ENCODE measurements around the gene DTNB. TPM values are rescaled to one million over a fixed set of nuclear protein-coding genes. Genes with fewer than 3 reads are reported as not detected.

Gene DTNB
- total and polyA plus RNA-seq, 2 of the 4 experiments (the other 2 are of a cell fraction), result 3.8 to 5.3 TPM

- Histone ChIP-seq H4K20me1 (ENCODE audit: insufficient read depth, low read length) (no peaks in the 10 kb centered on the region), H3K4me3 (ENCODE audit: insufficient read depth, low read depth, low read length) (no peak overlapping the region), H3K14ac (replicated peaks; ENCODE audit: low read depth, low read length) (no peak overlapping the region), H3K27me3 (ENCODE audit: control insufficient read depth, insufficient read depth, low read length) (no peaks in the 10 kb centered on the region), H3K9ac (ENCODE audit: low read depth, low read length) (no peak overlapping the region), H4K91ac (ENCODE audit: insufficient read depth, low read depth, low read length) (no peak overlapping the region), H2AK5ac (ENCODE audit: low read depth, low read length) (no peak overlapping the region), H3K36me3 (ENCODE audit: control insufficient read depth, insufficient read depth, low read length) (no peaks in the 10 kb centered on the region), H3K18ac (ENCODE audit: low read depth, low read length) (no peak overlapping the region), H3K79me1 (ENCODE audit: low read depth in 1 of 2, low read length in 2 of 2) (no peaks in the 10 kb centered on the region), H4K8ac (ENCODE audit: low read depth in 2 of 2, low read length in 2 of 2) (no peak overlapping the region), H3K27ac (ENCODE audit: insufficient read depth, low read length) (no peak overlapping the region), H2AFZ (replicated peaks; ENCODE audit: low read length, poor library complexity) (no peak overlapping the region), H2BK15ac (ENCODE audit: low read depth, low read length) (no peak overlapping the region), H2BK20ac (ENCODE audit: low read depth, low read length) (no peak overlapping the region), H3K9me3 (ENCODE audit: control insufficient read depth, insufficient read depth, low read length) (no peaks in the 10 kb centered on the region), H2AK9ac (replicated peaks; ENCODE audit: low read depth, low read length, poor library complexity) (no peak overlapping the region), H3K9me1 (ENCODE audit: insufficient read depth, low read length) (no peaks in the 10 kb centered on the region), H3K4me1 (ENCODE audit: control insufficient read depth, insufficient read depth, low read length) (no peaks in the 10 kb centered on the region), H3K23ac (ENCODE audit: low read depth, low read length) (no peak overlapping the region), H3K4ac (ENCODE audit: low read depth, low read length) (no peak overlapping the region), H2BK120ac (ENCODE audit: low read depth, low read length) (no peak overlapping the region), H3K4me2 (ENCODE audit: low read depth, low read length) (no peak overlapping the region), H4K5ac (ENCODE audit: low read depth, low read length) (no peak overlapping the region), H3K56ac (ENCODE audit: extremely low read depth, insufficient read depth, low read length) (no peak overlapping the region), H2BK5ac (ENCODE audit: low read depth, low read length, poor library complexity, severe bottlenecking) (no peak overlapping the region)
- ChIA-PET POLR2A (ENCODE audit: unreplicated experiment) (no interaction called here), CTCF (interaction anchor here (1.0 kb wide), 1 partner anchor 16 kb away, joined by 3 read pairs; no protein-coding TSS in a partner anchor)
- intact Hi-C loops (cut with micrococcal nuclease), result no loop called here
- dilution Hi-C loops (cut with HindIII; ENCODE audit: low sequenced_read_pairs, unreplicated experiment), result no loop called here
- no TSS peak for BruUV-seq (replicated peaks)
- DNase-seq, result no peak
- no peak for ATAC-seq (ENCODE audit: low read depth)
- 91% methylated on average over 7 of the region's 17 CpGs; no CpG with 5 or more reads in 1 of the 2 experiments for WGBS, 2 experiments (ENCODE audit: extremely low coverage in 2 of 2, insufficient read length in 1 of 2)
- TF ChIP-seq FOS (IDR thresholded peaks at IDR 0.05; ENCODE audit: low read depth, low read length), result no peak
- in situ Hi-C loops (cut with MboI; ENCODE audit: low sequenced_read_pairs), result no loop called here
Observed at GRCh38 chr2:25639696-25640095, 33.7 kb downstream of the DTNB start.
